Activated naive CD4-positive, alpha-beta T cell treated with anti-CD3 and anti-CD28 coated beads, Interleukin-2, amount 50 U/mL, for 24 hours (primary cell): ENCODE data around the gene FNDC1.

Experiments
- H3K27ac Mint-ChIP-seq: one replicate; pipeline ENCODE4 v1.8.0; 2021; ENCODE audit warnings: mild to moderate bottlenecking, mixed read lengths
- H3K27me3 Mint-ChIP-seq: one replicate; pipeline ENCODE4 v1.8.0; 2021; ENCODE audit warnings: mixed read lengths
- H3K36me3 Mint-ChIP-seq: one replicate; pipeline ENCODE4 v1.8.0; 2021; ENCODE audit warnings: mixed read lengths
- H3K4me1 Mint-ChIP-seq: one replicate; pipeline ENCODE4 v1.8.0; 2021; ENCODE audit warnings: mixed read lengths
- H3K4me3 Mint-ChIP-seq: one replicate; pipeline ENCODE4 v1.8.0; 2021; ENCODE audit warnings: mild to moderate bottlenecking, mixed read lengths
- H3K9me3 Mint-ChIP-seq: one replicate; pipeline ENCODE4 v1.8.0; 2021; ENCODE audit warnings: mixed read lengths

FNDC1 gene

GRCh38 chr6:159301277-159301676 is 132.1 kb downstream of the FNDC1 start:
- no peak overlapping the region for H3K4me3 Mint-ChIP-seq
- no peaks in the 10 kb centered on the region for H3K36me3 Mint-ChIP-seq
- no peaks in the 10 kb centered on the region for H3K9me3 Mint-ChIP-seq
- no peak overlapping the region for H3K27ac Mint-ChIP-seq
- no peaks in the 10 kb centered on the region for H3K4me1 Mint-ChIP-seq
- peaks cover 22% of the 10 kb centered on the region for H3K27me3 Mint-ChIP-seq

DNA sequence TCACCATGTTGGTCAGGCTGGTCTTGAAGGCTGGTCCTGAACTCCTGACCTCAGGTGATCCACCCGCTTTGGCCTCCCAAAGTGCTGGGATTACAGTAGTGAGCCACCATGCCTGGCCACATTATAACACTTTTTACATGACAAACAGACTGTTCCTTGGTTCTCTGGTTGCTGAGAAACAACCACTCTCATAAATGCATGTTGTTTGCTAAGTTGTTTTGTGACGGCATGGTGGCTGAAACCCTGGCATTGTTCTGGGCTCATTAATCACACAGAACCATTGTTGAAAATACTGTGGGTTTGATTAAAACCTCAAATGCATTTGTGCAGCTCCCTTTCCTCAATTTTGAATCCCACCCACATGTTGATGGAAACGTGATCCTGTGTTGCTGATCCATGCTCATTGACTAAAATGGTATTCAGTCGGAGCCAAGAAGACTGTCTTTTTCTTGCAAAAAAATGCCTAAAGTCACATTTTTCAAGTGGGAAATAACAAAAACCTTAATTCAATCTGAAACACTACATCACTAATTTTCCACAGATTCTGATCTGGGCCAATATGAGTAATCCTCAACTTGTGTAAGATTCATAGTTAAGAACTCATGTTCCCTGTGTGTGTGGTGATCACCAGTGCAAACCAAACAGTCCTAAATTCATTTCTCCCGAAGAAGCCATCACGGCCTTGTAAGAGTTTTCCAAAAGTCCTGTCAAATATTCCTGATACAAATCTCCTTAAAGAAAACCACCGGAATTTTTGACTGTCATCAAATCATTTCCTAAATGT is 132.8 kb downstream of the FNDC1 start:
- H3K27ac Mint-ChIP-seq: no peak overlapping the region
- H3K9me3 Mint-ChIP-seq: no peaks in the 10 kb centered on the region
- H3K27me3 Mint-ChIP-seq: peaks cover 22% of the 10 kb centered on the region
- H3K4me3 Mint-ChIP-seq: no peak overlapping the region
- no peaks in the 10 kb centered on the region for H3K36me3 Mint-ChIP-seq
- H3K4me1 Mint-ChIP-seq: no peaks in the 10 kb centered on the region

DNA sequence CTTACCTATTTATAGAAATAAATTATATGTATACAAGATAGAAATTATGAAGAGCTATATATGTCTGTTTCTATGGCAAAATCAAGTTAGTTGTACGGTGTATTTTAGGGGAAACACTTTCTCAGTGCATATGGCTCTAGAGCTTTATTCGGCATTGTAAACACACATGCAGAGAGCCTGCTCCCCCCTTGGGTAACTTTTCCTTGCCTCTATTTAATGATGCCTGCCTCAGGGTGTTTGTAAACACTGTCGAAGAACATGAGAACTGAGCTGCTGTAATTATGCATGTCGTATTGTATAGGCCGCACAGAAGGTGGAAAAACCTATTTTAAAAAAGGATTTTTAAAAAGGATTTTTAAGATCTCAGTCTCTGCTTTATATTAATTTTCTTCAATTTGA is 133.4 kb downstream of the FNDC1 start:
- no peak overlapping the region for H3K4me3 Mint-ChIP-seq
- no peaks in the 10 kb centered on the region for H3K9me3 Mint-ChIP-seq
- H3K27me3 Mint-ChIP-seq: peaks cover 22% of the 10 kb centered on the region
- H3K4me1 Mint-ChIP-seq: no peaks in the 10 kb centered on the region
- no peaks in the 10 kb centered on the region for H3K36me3 Mint-ChIP-seq
- no peak overlapping the region for H3K27ac Mint-ChIP-seq

- Mint-ChIP-seq H3K4me3 (no peak overlapping the region), H3K4me1 (no peaks in the 10 kb centered on the region), H3K36me3 (no peaks in the 10 kb centered on the region), H3K27me3 (peaks cover 17% of the 10 kb centered on the region), H3K9me3 (no peaks in the 10 kb centered on the region), H3K27ac (no peak overlapping the region)
Measured at GRCh38 chr6:159303159-159303558, 134.0 kb downstream of the FNDC1 start.

DNA sequence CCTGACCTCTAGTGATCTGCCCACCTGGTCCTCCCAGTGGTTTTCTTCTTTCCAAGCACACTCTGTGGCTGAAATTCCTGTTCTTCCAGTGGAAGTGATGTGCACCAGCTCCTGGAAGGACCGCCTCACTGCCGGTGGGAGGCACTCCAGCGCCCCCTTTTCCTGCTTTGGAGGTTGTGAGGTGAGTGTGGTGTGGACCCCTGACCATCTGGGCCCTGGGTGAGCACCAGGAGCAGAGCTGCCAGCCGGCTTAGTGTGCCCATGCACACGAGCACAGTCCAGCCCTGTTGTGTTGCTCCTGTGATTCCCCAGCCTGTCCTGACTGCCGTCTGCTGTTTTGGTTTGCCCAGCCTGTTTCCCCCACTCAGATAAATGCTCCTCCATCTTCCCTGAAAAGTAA is 134.6 kb downstream of the FNDC1 start:
- H3K27ac Mint-ChIP-seq: no peak overlapping the region
- no peaks in the 10 kb centered on the region for H3K9me3 Mint-ChIP-seq
- no peaks in the 10 kb centered on the region for H3K36me3 Mint-ChIP-seq
- H3K27me3 Mint-ChIP-seq: peaks cover 14% of the 10 kb centered on the region
- H3K4me1 Mint-ChIP-seq: no peaks in the 10 kb centered on the region
- H3K4me3 Mint-ChIP-seq: no peak overlapping the region

DNA sequence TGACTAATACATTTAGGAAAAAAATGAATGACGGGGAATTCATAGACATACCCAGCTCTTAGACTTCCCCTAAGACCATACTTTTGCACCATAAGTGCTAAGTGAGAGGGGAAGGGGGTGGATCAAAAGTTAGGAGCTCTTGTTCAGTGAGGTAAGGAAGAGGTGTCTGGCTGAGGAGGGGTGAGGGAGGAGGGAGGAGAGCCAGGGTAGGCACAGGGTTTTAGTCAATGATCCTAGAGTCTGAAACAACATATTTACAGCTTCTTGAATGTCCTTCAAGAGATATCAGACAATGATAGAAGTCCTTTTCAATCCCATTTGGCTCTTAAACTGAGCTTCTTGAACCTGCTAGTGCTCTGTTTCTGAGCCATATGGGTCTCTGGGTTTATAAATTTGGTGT is 135.4 kb downstream of the FNDC1 start:
- no peaks in the 10 kb centered on the region for H3K4me1 Mint-ChIP-seq
- no peak overlapping the region for H3K4me3 Mint-ChIP-seq
- H3K36me3 Mint-ChIP-seq: no peaks in the 10 kb centered on the region
- H3K9me3 Mint-ChIP-seq: no peaks in the 10 kb centered on the region
- no peak overlapping the region for H3K27ac Mint-ChIP-seq
- peaks cover 10% of the 10 kb centered on the region for H3K27me3 Mint-ChIP-seq

- Mint-ChIP-seq H3K27me3 (peaks cover 10% of the 10 kb centered on the region), H3K9me3 (no peaks in the 10 kb centered on the region), H3K27ac (no peak overlapping the region), H3K4me1 (no peaks in the 10 kb centered on the region), H3K36me3 (no peaks in the 10 kb centered on the region), H3K4me3 (no peak overlapping the region)
Measured at GRCh38 chr6:159305159-159305558, 136.0 kb downstream of the FNDC1 start.

DNA sequence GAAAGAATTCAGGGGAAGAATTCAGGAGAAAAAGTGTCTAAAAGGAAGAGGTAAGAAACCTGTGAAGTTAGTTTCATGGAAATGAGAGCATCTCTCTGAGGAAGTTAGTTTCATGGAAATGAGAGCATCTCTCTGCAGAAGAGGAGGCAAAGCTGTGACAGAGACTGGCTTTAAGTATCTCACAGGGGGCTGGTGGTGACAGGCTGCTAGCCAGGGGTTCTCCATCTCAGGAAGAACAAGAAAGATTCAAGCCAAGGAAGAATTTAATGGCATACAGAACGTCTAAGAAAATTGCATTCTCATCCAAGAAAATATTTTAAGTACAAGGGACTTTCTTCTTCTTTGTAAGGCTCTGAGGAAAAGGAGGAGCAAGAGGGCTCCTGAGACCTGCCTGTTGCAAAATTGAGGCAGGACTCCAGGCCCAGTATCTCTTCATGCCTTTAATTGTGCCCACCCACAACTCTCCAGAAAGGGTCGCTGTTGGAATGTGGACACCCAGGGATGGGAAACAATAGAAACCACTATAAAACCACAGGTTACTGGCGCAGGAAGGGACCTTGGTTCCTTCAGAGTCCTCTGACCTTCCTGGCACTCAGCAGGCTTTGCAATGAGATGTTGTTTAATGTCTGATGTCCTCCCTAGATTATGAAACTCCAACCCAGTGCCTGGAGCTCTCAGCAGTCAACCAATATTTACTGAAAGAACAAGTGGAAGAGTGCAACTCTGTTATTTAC is 136.8 kb downstream of the FNDC1 start:
- Mint-ChIP-seq H3K9me3 (no peaks in the 10 kb centered on the region), H3K27ac (no peak overlapping the region), H3K27me3 (peaks cover 8% of the 10 kb centered on the region), H3K4me1 (no peaks in the 10 kb centered on the region), H3K36me3 (no peaks in the 10 kb centered on the region), H3K4me3 (no peak overlapping the region)

- no peaks in the 10 kb centered on the region for H3K9me3 Mint-ChIP-seq
- no peaks in the 10 kb centered on the region for H3K4me1 Mint-ChIP-seq
- H3K27me3 Mint-ChIP-seq: peaks cover 8% of the 10 kb centered on the region
- H3K4me3 Mint-ChIP-seq: no peak overlapping the region
- no peaks in the 10 kb centered on the region for H3K36me3 Mint-ChIP-seq
- H3K27ac Mint-ChIP-seq: no peak overlapping the region
Measured at GRCh38 chr6:159307246-159307790, 138.1 kb downstream of the FNDC1 start.

DNA sequence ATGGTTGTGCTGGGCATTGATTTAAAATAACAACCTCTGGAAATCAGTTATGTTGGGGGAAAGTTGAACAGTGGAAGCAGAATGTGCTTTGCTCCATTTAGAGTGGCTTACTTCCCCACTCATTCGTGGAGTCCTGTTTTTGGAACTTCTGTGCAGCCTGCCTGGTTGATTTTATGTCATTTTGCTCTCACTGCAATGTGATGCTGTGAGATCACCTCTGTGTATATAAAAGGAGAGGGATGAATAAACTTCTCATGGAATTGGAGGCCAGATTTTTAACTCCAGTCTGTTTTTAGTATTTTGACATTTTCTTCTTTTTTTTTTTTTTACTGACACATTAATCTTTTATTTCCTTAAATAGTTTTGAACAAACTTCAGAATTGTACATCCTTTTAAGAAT is 139.0 kb downstream of the FNDC1 start:
- peaks cover 6% of the 10 kb centered on the region for H3K27me3 Mint-ChIP-seq
- H3K9me3 Mint-ChIP-seq: no peaks in the 10 kb centered on the region
- no peak overlapping the region for H3K27ac Mint-ChIP-seq
- no peaks in the 10 kb centered on the region for H3K36me3 Mint-ChIP-seq
- no peaks in the 10 kb centered on the region for H3K4me1 Mint-ChIP-seq
- H3K4me3 Mint-ChIP-seq: no peak overlapping the region

DNA sequence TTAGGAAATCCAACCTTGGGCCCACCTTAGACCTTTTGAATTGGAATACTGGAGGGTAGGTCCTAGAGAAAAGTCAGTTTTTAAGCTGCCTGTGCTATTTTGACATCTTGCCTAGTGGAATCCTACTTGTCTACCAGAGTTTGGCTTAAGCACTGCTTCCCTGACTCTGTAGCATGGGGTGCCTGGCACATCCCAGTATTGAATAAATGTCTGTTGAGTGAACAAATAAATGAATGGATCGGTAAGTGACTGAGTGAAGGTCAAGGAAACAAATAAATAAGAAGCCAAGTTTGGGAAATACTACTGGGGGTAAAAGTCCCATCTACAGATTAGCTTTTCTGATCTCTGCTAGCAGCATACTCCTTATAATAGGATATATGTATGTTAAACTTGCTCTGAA is 140.5 kb downstream of the FNDC1 start:
- Mint-ChIP-seq H3K4me3 (no peak overlapping the region), H3K4me1 (no peaks in the 10 kb centered on the region), H3K27ac (no peak overlapping the region), H3K27me3 (no peaks in the 10 kb centered on the region), H3K9me3 (no peaks in the 10 kb centered on the region), H3K36me3 (no peaks in the 10 kb centered on the region)

DNA sequence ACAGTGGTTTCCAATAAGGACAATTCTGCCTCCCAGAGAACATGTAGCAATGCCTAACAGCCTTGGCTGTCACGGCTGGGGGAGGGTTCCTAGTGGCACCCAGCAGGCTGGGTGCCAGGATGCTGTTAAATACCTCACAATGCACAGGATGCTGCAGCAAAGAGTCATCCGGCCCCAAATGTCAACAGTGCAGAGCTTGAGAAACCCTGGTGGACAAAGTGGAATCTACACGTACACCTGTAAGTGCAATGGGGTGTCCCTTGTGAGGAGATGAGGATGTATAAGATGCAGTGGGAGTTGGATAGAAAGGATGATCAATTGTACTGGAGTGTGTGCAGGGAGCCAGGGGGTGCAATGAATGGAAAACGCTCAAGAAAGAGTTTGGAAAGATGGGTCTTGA is 142.4 kb downstream of the FNDC1 start:
- H3K36me3 Mint-ChIP-seq: no peaks in the 10 kb centered on the region
- no peaks in the 10 kb centered on the region for H3K9me3 Mint-ChIP-seq
- H3K27me3 Mint-ChIP-seq: peaks cover 1% of the 10 kb centered on the region
- no peaks in the 10 kb centered on the region for H3K4me1 Mint-ChIP-seq
- H3K4me3 Mint-ChIP-seq: no peak overlapping the region
- no peak overlapping the region for H3K27ac Mint-ChIP-seq

DNA sequence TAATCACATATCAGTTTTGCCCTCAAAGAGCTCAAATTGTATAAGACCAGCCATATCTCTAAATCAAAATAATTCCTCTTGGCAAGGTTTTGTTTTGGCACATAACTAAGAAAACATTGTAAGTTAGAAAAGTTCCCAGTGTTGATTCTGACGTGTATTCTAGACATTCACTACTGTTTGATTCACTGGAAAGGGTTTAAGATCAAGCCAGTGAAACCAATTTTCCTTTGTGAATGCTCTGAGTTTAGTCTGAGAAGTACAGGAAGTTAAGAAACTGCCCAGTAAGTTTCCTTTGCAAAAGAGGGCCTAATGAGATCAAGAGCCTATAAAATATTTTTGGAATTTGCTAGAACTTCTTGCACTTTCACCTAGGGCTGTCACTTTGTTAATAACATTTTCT is 143.0 kb downstream of the FNDC1 start:
- no peak overlapping the region for H3K27ac Mint-ChIP-seq
- H3K36me3 Mint-ChIP-seq: no peaks in the 10 kb centered on the region
- H3K4me1 Mint-ChIP-seq: no peaks in the 10 kb centered on the region
- H3K4me3 Mint-ChIP-seq: no peak overlapping the region
- peaks cover 1% of the 10 kb centered on the region for H3K27me3 Mint-ChIP-seq
- no peaks in the 10 kb centered on the region for H3K9me3 Mint-ChIP-seq

- Mint-ChIP-seq H3K9me3 (no peaks in the 10 kb centered on the region), H3K27me3 (peaks cover 1% of the 10 kb centered on the region), H3K4me3 (no peak overlapping the region), H3K27ac (no peak overlapping the region), H3K36me3 (no peaks in the 10 kb centered on the region), H3K4me1 (no peaks in the 10 kb centered on the region)
Measured at GRCh38 chr6:159313018-159313417, 143.8 kb downstream of the FNDC1 start.

DNA sequence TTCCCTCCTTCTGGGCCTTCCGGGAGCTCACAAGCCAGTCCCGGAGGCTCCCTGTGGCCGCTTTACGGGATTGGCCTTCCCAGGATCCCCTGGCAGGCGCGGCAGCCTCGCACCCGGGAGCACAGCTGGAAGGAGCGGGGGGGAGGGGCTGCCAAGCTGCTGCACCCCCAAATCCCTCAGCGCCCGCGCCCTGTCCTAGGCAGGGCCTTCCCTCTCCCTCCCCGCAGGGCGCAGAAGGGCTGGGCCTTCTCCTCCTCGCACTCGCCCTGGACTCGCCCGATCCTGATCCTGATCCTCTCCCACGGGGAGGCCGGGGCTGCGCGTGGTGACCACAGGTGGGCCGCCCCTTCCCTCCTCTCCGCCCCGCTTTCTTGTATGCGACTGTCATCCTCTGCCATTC is 146.4 kb downstream of the FNDC1 start:
- no peak overlapping the region for H3K4me3 Mint-ChIP-seq
- H3K4me1 Mint-ChIP-seq: no peaks in the 10 kb centered on the region
- H3K27ac Mint-ChIP-seq: no peak overlapping the region
- H3K27me3 Mint-ChIP-seq: peaks cover 6% of the 10 kb centered on the region
- no peaks in the 10 kb centered on the region for H3K36me3 Mint-ChIP-seq
- no peaks in the 10 kb centered on the region for H3K9me3 Mint-ChIP-seq

DNA sequence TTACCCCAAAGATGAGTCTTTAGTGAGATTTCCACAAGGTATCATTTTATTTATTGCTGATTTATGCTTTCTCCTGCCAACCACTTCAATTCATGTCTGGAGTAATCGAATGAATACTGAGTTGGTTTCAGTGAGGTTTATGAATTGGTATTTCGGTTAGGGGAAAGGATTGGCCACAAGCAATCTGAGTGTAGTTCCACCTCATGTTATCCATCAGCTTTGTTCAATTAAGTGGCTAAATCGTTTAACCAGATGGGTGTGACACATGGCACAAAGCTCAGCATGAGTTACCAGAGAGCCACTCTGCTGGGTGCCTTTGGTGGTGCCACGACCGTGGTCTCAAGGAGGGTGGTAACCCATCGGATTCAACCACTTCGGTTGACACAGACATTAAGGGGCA is 148.2 kb downstream of the FNDC1 start:
- H3K36me3 Mint-ChIP-seq: no peaks in the 10 kb centered on the region
- no peaks in the 10 kb centered on the region for H3K4me1 Mint-ChIP-seq
- H3K4me3 Mint-ChIP-seq: no peak overlapping the region
- H3K27me3 Mint-ChIP-seq: peaks cover 6% of the 10 kb centered on the region
- H3K27ac Mint-ChIP-seq: no peak overlapping the region
- H3K9me3 Mint-ChIP-seq: no peaks in the 10 kb centered on the region
